ENCODE measurements around the gene PRPF31. TPM values are rescaled to one million over a fixed set of nuclear protein-coding genes. Genes with fewer than 3 reads are reported as not detected.

Gene PRPF31
- total RNA-seq, 1 experiment from 2014 or later, result 111 TPM

DNA sequence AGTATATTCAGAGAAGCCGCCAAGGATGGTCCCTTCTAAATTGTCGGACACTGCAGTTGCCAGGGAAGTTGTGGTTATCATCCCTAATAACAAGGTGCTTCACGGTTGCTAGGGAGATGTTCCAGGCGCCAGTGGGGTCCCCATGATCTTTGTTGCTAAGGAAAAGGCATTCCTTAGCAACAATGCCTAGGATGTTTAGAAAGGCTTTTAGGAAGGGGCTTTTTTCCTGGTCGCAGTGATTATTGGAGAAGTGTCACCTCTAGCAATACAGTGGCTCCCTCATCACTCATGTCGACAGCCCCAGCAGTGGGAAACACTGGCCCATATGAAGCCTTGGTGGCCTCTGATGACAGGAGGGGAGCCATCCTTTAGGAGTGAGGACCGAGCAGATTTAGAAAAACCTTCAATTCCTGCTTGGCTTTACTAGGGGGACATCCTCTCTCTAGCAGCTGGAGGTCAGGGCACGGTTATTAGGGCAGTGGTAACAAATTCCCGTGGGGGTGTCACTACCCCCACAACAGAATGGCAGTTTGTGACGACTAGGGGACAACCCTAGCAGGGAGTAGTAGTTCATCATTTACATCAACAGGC lies 63.8 kb downstream of the PRPF31 start:
- no peak for DNase-seq (ENCODE audit: low spot score)
- in situ Hi-C loops (cut with HindIII; ENCODE audit: low sequenced_read_pairs), result no loop called here

GRCh38 chr19:54179921-54180461 lies 64.4 kb downstream of the PRPF31 start:
- peak; percentile 58 for DNase-seq (ENCODE audit: low spot score)
- in situ Hi-C loops (cut with HindIII; ENCODE audit: low sequenced_read_pairs), result no loop called here

DNA sequence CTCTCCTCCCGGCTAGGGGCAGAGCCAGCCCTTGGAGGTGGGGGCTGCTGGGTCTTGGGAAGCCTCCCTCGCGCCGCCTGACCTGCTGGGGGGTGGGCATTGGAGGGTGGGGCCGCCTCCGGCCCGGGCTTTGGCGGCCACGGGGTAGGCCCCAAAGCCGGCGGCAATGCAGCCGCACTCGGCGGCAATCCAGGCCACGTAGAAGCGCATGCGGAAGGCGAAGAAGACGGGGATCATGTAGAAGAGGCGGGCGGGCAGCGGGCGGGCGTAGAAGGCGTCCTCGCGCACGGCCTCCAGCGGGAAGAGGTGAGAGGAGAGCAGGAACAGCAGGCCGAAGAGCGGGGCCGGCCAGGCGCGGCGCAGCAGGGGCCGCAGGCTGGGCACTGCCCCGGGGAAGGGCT lies 65.1 kb downstream of the PRPF31 start:
- DNase-seq (ENCODE audit: low spot score), result no peak
- in situ Hi-C loops (cut with HindIII; ENCODE audit: low sequenced_read_pairs), result no loop called here

Other genes with a start within 250 kb of the PRPF31 start
- 6.1 and 6.3 TPM in 2 replicates for gene MYADM, start 247.9 kb upstream of the PRPF31 start, total RNA-seq (2014; rRNA removed; shearing (Covaris generic))
- gene PRKCG, start 233.6 kb upstream of the PRPF31 start, total RNA-seq (2014; rRNA removed; shearing (Covaris generic)), result 0.17 and 1.6 TPM in 2 replicates
- 6.9 and 11.0 TPM in 2 replicates for gene CACNG7, start 206.5 kb upstream of the PRPF31 start, total RNA-seq (2014; rRNA removed; shearing (Covaris generic))
- gene CACNG8, start 152.8 kb upstream of the PRPF31 start, total RNA-seq (2014; rRNA removed; shearing (Covaris generic)), result 0.68 and 1.8 TPM in 2 replicates
- not detected in 2 replicates for gene CACNG6, start 124.1 kb upstream of the PRPF31 start, total RNA-seq (2014; rRNA removed; shearing (Covaris generic))
- 0.71 TPM in 1 of 2 replicates, not detected in the other for gene VSTM1, start 51.9 kb upstream of the PRPF31 start, total RNA-seq (2014; rRNA removed; shearing (Covaris generic))
- not detected in 2 replicates for gene TARM1, start 34.4 kb upstream of the PRPF31 start, total RNA-seq (2014; rRNA removed; shearing (Covaris generic))
- 1.7 TPM in 1 of 2 replicates, not detected in the other for gene OSCAR, start 15.0 kb upstream of the PRPF31 start, total RNA-seq (2014; rRNA removed; shearing (Covaris generic))
- 28.7 and 54.7 TPM in 2 replicates for gene NDUFA3, start 12.9 kb upstream of the PRPF31 start, total RNA-seq (2014; rRNA removed; shearing (Covaris generic))
- 21.6 and 23.5 TPM in 2 replicates for gene TFPT, start 97 bp upstream of the PRPF31 start, total RNA-seq (2014; rRNA removed; shearing (Covaris generic))
- 11.6 and 15.2 TPM in 2 replicates for gene CNOT3, start 22.0 kb downstream of the PRPF31 start, total RNA-seq (2014; rRNA removed; shearing (Covaris generic))
- gene LENG1, start 44.0 kb downstream of the PRPF31 start, total RNA-seq (2014; rRNA removed; shearing (Covaris generic)), result 5.5 and 7.3 TPM in 2 replicates
- 9.6 TPM in 1 of 2 replicates, not detected in the other for gene TMC4, start 57.4 kb downstream of the PRPF31 start, total RNA-seq (2014; rRNA removed; shearing (Covaris generic))
- 36.3 and 46.0 TPM in 2 replicates for gene MBOAT7, start 73.8 kb downstream of the PRPF31 start, total RNA-seq (2014; rRNA removed; shearing (Covaris generic))
- gene TSEN34, start 75.6 kb downstream of the PRPF31 start, total RNA-seq (2014; rRNA removed; shearing (Covaris generic)), result 146 and 178 TPM in 2 replicates
- gene RPS9, start 85.1 kb downstream of the PRPF31 start, total RNA-seq (2014; rRNA removed; shearing (Covaris generic)), result 2,874 and 3,759 TPM in 2 replicates
- 0.74 and 0.81 TPM in 2 replicates for gene LILRB3, start 107.3 kb downstream of the PRPF31 start, total RNA-seq (2014; rRNA removed; shearing (Covaris generic))
- gene LILRA6, start 127.0 kb downstream of the PRPF31 start, total RNA-seq (2014; rRNA removed; shearing (Covaris generic)), result not detected in 2 replicates
- gene LILRB5, start 141.5 kb downstream of the PRPF31 start, total RNA-seq (2014; rRNA removed; shearing (Covaris generic)), result not detected in 2 replicates
- not detected in 2 replicates for gene LILRB2, start 165.4 kb downstream of the PRPF31 start, total RNA-seq (2014; rRNA removed; shearing (Covaris generic))
- gene LILRA5, start 197.4 kb downstream of the PRPF31 start, total RNA-seq (2014; rRNA removed; shearing (Covaris generic)), result not detected in 2 replicates
- gene LILRA4, start 223.4 kb downstream of the PRPF31 start, total RNA-seq (2014; rRNA removed; shearing (Covaris generic)), result not detected in 2 replicates
- gene LAIR1, start 249.2 kb downstream of the PRPF31 start, total RNA-seq (2014; rRNA removed; shearing (Covaris generic)), result 0.37 TPM in 1 of 2 replicates, not detected in the other

Data from G401 (cell line).